ENCODE data around the gene ZHX3.
"Not testable (repeated sequence)": the region's sequence is repeated elsewhere in the genome, so short reads cannot be mapped to it uniquely, and the experiment has no call there.

The ZHX3 gene

DNA sequence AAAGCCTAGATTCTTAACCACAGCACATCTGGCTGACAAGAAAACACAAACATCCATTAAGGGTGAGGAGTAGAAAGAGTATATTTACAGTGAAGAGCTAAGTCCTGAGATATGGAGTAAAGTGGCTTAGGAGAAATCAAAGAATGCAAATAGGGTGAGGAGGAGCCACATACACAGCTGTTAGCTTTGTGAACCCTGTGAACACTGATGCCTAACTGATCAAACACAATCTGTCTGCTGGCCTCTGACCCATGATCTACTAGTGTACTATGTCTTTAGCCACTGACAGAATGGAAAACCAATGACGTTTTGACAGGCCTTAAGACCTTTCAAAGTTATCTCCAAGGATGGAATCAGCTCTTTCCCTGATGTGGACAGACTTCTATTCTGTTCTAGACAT is 75.2 kb downstream of the ZHX3 start:
- H3K27me3 ChIP-seq (ENCODE audit: control insufficient read depth, insufficient read depth, low read length): peaks cover 42% of the 10 kb centered on the region
- no peaks in the 10 kb centered on the region for H3K9me3 ChIP-seq (ENCODE audit: control insufficient read depth, low read depth, low read length)
- H3K9ac ChIP-seq (ENCODE audit: low read length): no peak overlapping the region
- H3K4me1 ChIP-seq (ENCODE audit: control insufficient read depth, low read depth, low read length): peaks cover 5% of the 10 kb centered on the region
- no peak overlapping the region for H3K4me3 ChIP-seq (ENCODE audit: low read length)
- H3K27ac ChIP-seq (ENCODE audit: low read length): no peak overlapping the region
- no peaks in the 10 kb centered on the region for H3K36me3 ChIP-seq (ENCODE audit: control insufficient read depth, low read depth, low read length)

DNA sequence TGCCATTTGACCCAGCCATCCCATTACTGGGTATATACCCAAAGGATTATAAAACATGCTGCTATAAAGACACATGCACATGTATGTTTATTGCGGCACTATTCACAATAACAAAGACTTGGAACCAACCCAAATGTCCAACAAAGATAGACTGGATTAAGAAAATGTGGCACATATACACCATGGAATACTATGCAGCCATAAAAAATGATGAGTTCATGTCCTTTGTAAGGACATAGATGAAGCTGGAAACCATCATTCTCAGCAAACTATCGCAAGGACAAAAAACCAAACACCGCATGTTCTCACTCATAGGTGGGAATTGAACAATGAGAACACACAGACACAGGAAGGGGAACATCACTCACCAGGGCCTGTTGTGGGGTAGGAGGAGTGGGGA is 80.3 kb downstream of the ZHX3 start:
- not testable (repeated sequence) for H3K4me3 ChIP-seq (ENCODE audit: low read length); H3K9me3 ChIP-seq (ENCODE audit: control insufficient read depth, low read depth, low read length); H3K27me3 ChIP-seq (ENCODE audit: control insufficient read depth, insufficient read depth, low read length); H3K27ac ChIP-seq (ENCODE audit: low read length); H3K9ac ChIP-seq (ENCODE audit: low read length); H3K36me3 ChIP-seq (ENCODE audit: control insufficient read depth, low read depth, low read length); H3K4me1 ChIP-seq (ENCODE audit: control insufficient read depth, low read depth, low read length)

DNA sequence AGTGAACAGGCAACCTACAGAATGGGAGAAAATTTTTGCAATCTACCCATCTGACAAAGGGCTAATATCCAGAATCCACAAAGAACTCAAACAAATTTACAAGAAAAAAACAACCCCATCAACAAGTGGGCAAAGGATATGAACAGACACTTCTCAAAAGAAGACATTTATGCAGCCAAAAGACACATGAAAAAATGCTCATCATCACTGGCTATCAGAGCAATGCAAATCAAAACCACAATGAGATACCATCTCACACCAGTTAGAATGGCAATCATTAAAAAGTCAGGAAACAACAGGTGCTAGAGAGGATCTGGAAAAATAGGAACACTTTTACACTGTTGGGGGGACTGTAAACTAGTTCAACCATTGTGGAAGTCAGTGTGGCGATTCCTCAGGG is 80.7 kb downstream of the ZHX3 start:
- H3K9me3 ChIP-seq (ENCODE audit: control insufficient read depth, low read depth, low read length); H3K4me3 ChIP-seq (ENCODE audit: low read length); H3K36me3 ChIP-seq (ENCODE audit: control insufficient read depth, low read depth, low read length); H3K27me3 ChIP-seq (ENCODE audit: control insufficient read depth, insufficient read depth, low read length); H3K4me1 ChIP-seq (ENCODE audit: control insufficient read depth, low read depth, low read length); H3K9ac ChIP-seq (ENCODE audit: low read length); H3K27ac ChIP-seq (ENCODE audit: low read length): not testable (repeated sequence)

DNA sequence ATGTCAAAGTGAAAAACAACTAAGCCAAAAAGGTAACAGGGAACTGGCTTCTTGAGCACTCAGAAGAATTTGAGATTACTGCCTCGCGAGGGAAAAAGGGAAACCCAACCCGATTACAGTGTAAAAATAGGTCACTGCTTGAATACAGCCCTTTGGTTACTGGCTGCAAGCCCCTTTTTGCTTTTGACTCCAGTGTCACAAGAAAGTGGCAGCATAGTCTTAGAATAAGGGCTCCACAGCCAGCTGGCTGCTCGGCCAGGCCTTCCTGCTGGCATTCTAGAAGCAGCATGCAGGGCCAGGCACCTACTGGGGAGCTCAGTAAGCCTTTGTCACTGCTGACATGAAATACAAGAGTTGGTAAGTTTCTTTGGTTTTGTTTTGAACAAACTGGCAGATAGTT is 83.0 kb downstream of the ZHX3 start:
- H3K27me3 ChIP-seq (ENCODE audit: control insufficient read depth, insufficient read depth, low read length): no peaks in the 10 kb centered on the region
- no peak overlapping the region for H3K27ac ChIP-seq (ENCODE audit: low read length)
- H3K9me3 ChIP-seq (ENCODE audit: control insufficient read depth, low read depth, low read length): no peaks in the 10 kb centered on the region
- H3K4me1 ChIP-seq (ENCODE audit: control insufficient read depth, low read depth, low read length): no peaks in the 10 kb centered on the region
- H3K9ac ChIP-seq (ENCODE audit: low read length): no peak overlapping the region
- H3K4me3 ChIP-seq (ENCODE audit: low read length): no peak overlapping the region
- no peaks in the 10 kb centered on the region for H3K36me3 ChIP-seq (ENCODE audit: control insufficient read depth, low read depth, low read length)

DNA sequence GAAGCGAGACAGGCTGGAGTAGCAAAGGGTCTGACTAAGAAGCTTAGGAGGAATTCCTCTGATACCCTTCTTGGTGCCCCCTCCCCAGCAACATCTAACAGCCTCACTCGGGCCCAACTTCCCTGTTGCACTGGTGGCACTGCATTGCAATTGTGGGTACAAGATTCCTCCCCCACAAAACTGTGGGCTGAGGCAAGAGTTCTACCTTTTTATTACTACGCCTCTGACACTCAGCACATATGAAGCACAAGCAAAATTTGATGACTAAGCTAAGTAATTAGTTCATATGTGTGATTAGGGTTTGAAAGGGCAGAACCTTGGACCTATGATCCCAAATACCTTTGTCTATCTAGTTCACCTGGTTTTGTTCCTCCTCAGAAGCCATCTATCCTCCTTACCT is 83.5 kb downstream of the ZHX3 start:
- no peak overlapping the region for H3K27ac ChIP-seq (ENCODE audit: low read length)
- H3K4me1 ChIP-seq (ENCODE audit: control insufficient read depth, low read depth, low read length): no peaks in the 10 kb centered on the region
- no peaks in the 10 kb centered on the region for H3K36me3 ChIP-seq (ENCODE audit: control insufficient read depth, low read depth, low read length)
- no peaks in the 10 kb centered on the region for H3K27me3 ChIP-seq (ENCODE audit: control insufficient read depth, insufficient read depth, low read length)
- H3K9ac ChIP-seq (ENCODE audit: low read length): no peak overlapping the region
- H3K9me3 ChIP-seq (ENCODE audit: control insufficient read depth, low read depth, low read length): no peaks in the 10 kb centered on the region
- H3K4me3 ChIP-seq (ENCODE audit: low read length): no peak overlapping the region

DNA sequence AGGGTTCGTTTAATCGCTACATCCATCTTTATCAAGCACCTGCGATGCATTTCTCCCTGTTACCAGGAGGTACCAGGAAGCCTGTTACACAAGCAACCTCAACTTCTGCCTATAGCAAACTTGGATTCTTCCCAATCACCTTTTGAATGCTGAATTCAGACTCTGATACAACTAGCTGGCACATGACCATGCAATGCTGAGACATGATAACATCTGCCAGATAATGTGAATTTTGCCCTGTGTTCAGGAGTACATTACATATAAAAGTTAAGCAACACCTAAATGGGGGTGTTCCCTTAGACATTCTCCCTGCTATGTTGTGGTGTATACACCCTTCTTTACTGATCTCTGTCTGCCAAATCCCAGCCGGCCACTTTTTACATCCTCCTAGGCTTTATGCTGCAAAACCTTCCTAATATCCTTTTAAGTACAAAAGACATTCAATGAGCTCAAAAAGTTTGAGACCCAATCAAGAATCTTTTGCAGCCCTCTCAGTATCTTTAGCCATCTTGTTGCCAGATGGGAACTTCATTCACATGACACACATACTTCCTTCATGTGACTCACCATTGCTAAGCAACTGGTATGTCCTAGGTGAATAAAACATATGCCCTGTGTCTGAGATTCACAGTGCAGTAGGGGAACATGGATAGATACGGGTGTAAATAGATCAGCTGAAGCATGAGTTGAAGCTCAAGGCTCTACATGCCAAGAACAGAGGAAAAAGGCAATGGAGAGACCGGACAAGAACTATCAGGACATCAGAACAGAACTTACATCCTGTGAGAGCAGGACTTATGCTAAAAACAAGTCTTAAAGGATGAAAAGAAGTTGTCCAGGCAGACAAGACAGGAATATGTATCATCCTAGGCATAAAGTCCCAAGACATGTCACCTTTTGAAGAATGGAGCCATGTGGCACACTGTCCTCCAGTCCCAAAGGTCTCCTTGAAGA is 84.3 kb downstream of the ZHX3 start:
- H3K36me3 ChIP-seq (ENCODE audit: control insufficient read depth, low read depth, low read length): no peaks in the 10 kb centered on the region
- H3K4me3 ChIP-seq (ENCODE audit: low read length): no peak overlapping the region
- no peaks in the 10 kb centered on the region for H3K4me1 ChIP-seq (ENCODE audit: control insufficient read depth, low read depth, low read length)
- no peaks in the 10 kb centered on the region for H3K27me3 ChIP-seq (ENCODE audit: control insufficient read depth, insufficient read depth, low read length)
- no peak overlapping the region for H3K9ac ChIP-seq (ENCODE audit: low read length)
- H3K9me3 ChIP-seq (ENCODE audit: control insufficient read depth, low read depth, low read length): no peaks in the 10 kb centered on the region
- H3K27ac ChIP-seq (ENCODE audit: low read length): no peak overlapping the region

DNA sequence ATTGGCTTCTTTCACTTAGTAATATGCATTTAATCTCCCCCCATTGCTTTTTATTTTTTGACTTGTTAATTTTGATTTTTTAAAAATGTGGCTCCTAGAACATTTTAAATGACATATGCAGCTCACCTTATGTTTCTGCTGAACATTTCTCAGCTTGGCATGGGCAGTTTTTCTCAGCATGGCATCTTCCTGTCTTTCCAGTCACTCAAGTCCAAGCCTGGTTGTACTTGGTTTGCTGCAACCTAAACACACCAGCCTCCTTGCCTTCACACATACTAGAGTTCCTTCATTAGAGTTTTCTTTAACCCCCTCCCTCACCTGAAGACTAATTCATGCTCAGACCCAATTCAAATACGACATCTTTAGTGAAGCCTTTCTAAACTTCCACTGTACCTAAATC is 86.4 kb downstream of the ZHX3 start:
- no peaks in the 10 kb centered on the region for H3K4me1 ChIP-seq (ENCODE audit: control insufficient read depth, low read depth, low read length)
- no peak overlapping the region for H3K9ac ChIP-seq (ENCODE audit: low read length)
- no peak overlapping the region for H3K4me3 ChIP-seq (ENCODE audit: low read length)
- H3K27ac ChIP-seq (ENCODE audit: low read length): no peak overlapping the region
- H3K9me3 ChIP-seq (ENCODE audit: control insufficient read depth, low read depth, low read length): no peaks in the 10 kb centered on the region
- H3K36me3 ChIP-seq (ENCODE audit: control insufficient read depth, low read depth, low read length): no peaks in the 10 kb centered on the region
- H3K27me3 ChIP-seq (ENCODE audit: control insufficient read depth, insufficient read depth, low read length): no peaks in the 10 kb centered on the region

DNA sequence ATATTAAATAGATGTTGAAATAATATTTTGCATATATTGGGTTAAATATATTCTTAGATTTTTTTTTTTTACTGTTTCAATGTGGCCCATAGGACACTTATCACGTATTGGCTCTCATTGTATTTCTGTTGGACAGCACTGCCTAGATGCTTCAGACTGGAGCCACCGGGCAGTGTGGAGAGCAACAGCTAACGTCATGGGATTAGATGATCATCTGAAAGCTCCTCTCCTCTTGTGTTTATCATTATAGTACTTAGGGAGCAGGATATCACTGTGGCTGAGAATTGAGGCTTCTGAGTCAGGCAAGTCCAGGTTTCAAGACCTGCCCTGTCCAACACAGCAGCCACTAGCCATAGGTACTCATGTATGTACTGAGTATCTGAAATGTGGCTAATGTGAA is 87.4 kb downstream of the ZHX3 start:
- Histone ChIP-seq H3K27ac (ENCODE audit: low read length) (no peak overlapping the region), H3K4me1 (ENCODE audit: control insufficient read depth, low read depth, low read length) (no peaks in the 10 kb centered on the region), H3K27me3 (ENCODE audit: control insufficient read depth, insufficient read depth, low read length) (no peaks in the 10 kb centered on the region), H3K4me3 (ENCODE audit: low read length) (no peak overlapping the region), H3K36me3 (ENCODE audit: control insufficient read depth, low read depth, low read length) (no peaks in the 10 kb centered on the region), H3K9me3 (ENCODE audit: control insufficient read depth, low read depth, low read length) (no peaks in the 10 kb centered on the region), H3K9ac (ENCODE audit: low read length) (no peak overlapping the region)

DNA sequence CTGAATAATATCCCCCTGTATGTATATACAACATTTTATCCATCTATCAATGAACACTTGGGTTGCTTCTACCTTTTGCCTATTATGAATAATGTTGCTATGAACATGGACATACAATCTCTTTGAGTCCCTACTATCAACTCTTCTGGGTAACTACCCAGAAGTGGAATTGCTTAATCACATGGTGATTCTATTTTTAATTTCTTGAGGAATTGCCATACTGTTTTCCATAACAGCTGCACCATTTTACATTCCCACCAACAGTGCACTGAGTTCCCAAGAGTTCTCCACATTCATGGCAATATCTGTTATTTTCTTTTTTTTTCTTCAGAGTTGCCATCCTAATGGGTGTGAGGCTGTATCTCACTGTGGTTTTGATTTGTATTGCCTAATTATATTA is 88.3 kb downstream of the ZHX3 start:
- no peaks in the 10 kb centered on the region for H3K9me3 ChIP-seq (ENCODE audit: control insufficient read depth, low read depth, low read length)
- H3K27ac ChIP-seq (ENCODE audit: low read length): no peak overlapping the region
- no peak overlapping the region for H3K9ac ChIP-seq (ENCODE audit: low read length)
- no peaks in the 10 kb centered on the region for H3K4me1 ChIP-seq (ENCODE audit: control insufficient read depth, low read depth, low read length)
- H3K36me3 ChIP-seq (ENCODE audit: control insufficient read depth, low read depth, low read length): no peaks in the 10 kb centered on the region
- H3K4me3 ChIP-seq (ENCODE audit: low read length): no peak overlapping the region
- H3K27me3 ChIP-seq (ENCODE audit: control insufficient read depth, insufficient read depth, low read length): no peaks in the 10 kb centered on the region

DNA sequence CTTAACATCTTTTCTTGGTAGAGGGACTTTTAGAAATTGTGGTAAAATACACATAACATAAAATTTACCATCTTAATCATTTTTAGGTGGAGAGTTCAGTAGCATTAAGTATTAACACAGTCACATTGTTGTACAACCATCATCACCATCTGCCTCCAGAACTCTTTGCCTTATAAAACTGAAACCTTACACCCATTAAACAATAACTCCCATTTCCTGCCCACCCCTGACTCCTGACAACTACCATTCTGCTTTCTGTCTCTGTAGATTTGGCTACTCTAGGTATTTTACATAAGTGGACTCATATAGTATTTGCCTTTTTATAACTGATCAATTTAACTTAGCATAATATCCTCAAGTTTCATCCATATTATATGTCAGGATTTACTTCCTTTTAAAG is 88.7 kb downstream of the ZHX3 start:
- Histone ChIP-seq H3K4me1 (ENCODE audit: control insufficient read depth, low read depth, low read length) (no peaks in the 10 kb centered on the region), H3K27me3 (ENCODE audit: control insufficient read depth, insufficient read depth, low read length) (no peaks in the 10 kb centered on the region), H3K27ac (ENCODE audit: low read length) (no peak overlapping the region), H3K9ac (ENCODE audit: low read length) (no peak overlapping the region), H3K36me3 (ENCODE audit: control insufficient read depth, low read depth, low read length) (no peaks in the 10 kb centered on the region), H3K4me3 (ENCODE audit: low read length) (no peak overlapping the region), H3K9me3 (ENCODE audit: control insufficient read depth, low read depth, low read length) (no peaks in the 10 kb centered on the region)

DNA sequence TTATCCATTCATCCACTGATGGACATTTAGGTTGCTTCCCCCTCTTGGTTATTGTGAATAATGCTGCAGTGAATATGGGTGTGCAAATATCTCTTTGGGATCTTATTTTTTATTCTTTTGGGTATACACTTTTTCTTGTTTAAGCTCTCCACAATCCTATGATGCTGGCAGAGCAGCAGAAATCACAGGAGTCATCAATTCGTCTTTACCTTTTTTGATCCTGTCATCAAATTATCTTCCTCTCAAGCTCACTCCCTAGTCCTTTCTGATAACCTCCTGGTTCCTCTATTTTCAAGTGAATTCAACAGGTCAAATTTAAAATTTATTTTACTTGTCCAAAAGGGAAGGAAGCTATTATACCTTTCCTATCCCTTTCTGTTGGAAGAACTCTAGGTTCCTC is 91.1 kb downstream of the ZHX3 start:
- no peak overlapping the region for H3K9ac ChIP-seq (ENCODE audit: low read length)
- H3K4me3 ChIP-seq (ENCODE audit: low read length): no peak overlapping the region
- no peaks in the 10 kb centered on the region for H3K4me1 ChIP-seq (ENCODE audit: control insufficient read depth, low read depth, low read length)
- H3K27ac ChIP-seq (ENCODE audit: low read length): no peak overlapping the region
- no peaks in the 10 kb centered on the region for H3K9me3 ChIP-seq (ENCODE audit: control insufficient read depth, low read depth, low read length)
- H3K27me3 ChIP-seq (ENCODE audit: control insufficient read depth, insufficient read depth, low read length): no peaks in the 10 kb centered on the region
- H3K36me3 ChIP-seq (ENCODE audit: control insufficient read depth, low read depth, low read length): no peaks in the 10 kb centered on the region

DNA sequence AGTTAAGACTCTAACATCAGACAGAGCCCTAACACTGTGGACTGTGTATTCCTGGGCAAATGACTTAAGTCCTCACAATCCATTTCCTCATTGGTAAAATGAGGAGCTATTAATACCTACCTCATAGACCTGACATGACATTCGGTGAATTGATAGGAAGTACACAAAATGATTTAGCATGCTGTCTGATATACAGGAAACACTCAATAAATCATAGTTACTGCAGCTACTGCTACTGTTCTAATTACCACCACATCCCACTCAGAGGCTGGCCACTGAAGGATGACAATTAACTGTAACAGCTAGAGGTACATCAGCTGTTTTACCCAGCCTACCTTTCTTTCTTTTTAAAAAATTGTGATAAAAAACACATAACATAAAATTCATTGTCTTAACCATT is 92.4 kb downstream of the ZHX3 start:
- Histone ChIP-seq H3K27ac (ENCODE audit: low read length) (no peak overlapping the region), H3K27me3 (ENCODE audit: control insufficient read depth, insufficient read depth, low read length) (no peaks in the 10 kb centered on the region), H3K4me1 (ENCODE audit: control insufficient read depth, low read depth, low read length) (no peaks in the 10 kb centered on the region), H3K9ac (ENCODE audit: low read length) (no peak overlapping the region), H3K36me3 (ENCODE audit: control insufficient read depth, low read depth, low read length) (no peaks in the 10 kb centered on the region), H3K9me3 (ENCODE audit: control insufficient read depth, low read depth, low read length) (no peaks in the 10 kb centered on the region), H3K4me3 (ENCODE audit: low read length) (no peak overlapping the region)

Measured in iPS-18a (cell line).